GM13976 (cell line): Measurements from ENCODE around the gene TAC4.

ENCODE experiments used
- DNase-seq: peaks from one replicate; pipeline ENCODE4 v3.0.0; 2012; ENCODE audit warnings: low spot score
- CTCF ChIP-seq: IDR thresholded peaks from 2 replicates; pipeline ENCODE4 v1.5.1; 2012; ENCODE audit warnings: borderline replicate concordance, mild to moderate bottlenecking; ENCODE audit not compliant: insufficient read depth; ENCODE audit errors: extremely low read depth, missing control alignments, control extremely low read depth
- in situ Hi-C: fragments of 300-500 bp; cut with MboI; formaldehyde crosslinking; loops from one replicate; pipeline ENCODE4 v1.12.0; 2022; ENCODE audit warnings: low sequenced_read_pairs, mixed read lengths, inconsistent platforms; ENCODE audit not compliant: unreplicated experiment

Gene TAC4

DNA sequence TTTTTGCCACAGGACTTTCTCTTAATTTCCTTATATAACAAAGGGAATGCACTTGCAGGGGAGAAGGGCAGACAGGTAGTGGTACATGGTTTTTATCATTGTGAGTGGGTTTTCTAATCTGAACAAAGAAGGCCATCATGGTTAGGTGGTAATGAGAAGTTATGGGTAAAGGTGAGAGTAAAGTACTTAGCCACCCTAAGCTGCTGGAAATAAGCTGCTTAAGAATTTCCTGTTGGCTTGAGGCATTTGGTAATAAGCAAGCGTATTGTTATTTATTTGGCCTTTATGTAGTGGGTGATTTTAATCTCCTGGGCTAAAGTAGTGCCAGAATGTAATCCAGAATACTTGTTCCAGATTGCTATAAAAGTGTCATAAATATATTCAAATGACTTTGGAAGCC lies 27.1 kb downstream of the TAC4 start:
- no peak for TF ChIP-seq CTCF
- DNase-seq, result no peak
- in situ Hi-C loops, result no loop called here

- in situ Hi-C loops, result no loop called here
- no peak for TF ChIP-seq CTCF
- no peak for DNase-seq
Observed at GRCh38 chr17:49819651-49820050, 28.2 kb downstream of the TAC4 start.

- no peak for TF ChIP-seq CTCF
- in situ Hi-C loops, result no loop called here
- DNase-seq, result no peak
Observed at GRCh38 chr17:49819138-49819537, 28.7 kb downstream of the TAC4 start.

DNA sequence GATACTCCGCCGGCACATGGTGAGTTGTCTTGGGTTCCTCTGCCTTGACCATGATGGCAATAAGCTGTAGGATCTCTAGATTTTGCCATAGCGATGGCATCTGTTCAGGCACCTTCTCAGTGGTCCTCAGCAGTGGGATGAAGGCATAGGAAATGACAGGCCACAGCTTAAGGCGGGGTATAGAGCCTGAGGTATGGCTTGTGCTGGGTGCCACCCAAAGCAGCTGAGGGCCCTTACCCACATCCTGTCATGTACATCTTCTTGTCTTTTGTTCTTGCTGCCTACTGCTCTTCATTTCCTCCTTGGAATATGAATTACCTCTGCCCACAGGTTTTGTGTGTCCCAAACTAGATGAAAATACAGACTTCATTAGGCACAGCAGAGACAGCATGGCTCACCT lies 29.9 kb downstream of the TAC4 start:
- no peak for DNase-seq
- TF ChIP-seq CTCF, result no peak
- in situ Hi-C loops, result no loop called here

DNA sequence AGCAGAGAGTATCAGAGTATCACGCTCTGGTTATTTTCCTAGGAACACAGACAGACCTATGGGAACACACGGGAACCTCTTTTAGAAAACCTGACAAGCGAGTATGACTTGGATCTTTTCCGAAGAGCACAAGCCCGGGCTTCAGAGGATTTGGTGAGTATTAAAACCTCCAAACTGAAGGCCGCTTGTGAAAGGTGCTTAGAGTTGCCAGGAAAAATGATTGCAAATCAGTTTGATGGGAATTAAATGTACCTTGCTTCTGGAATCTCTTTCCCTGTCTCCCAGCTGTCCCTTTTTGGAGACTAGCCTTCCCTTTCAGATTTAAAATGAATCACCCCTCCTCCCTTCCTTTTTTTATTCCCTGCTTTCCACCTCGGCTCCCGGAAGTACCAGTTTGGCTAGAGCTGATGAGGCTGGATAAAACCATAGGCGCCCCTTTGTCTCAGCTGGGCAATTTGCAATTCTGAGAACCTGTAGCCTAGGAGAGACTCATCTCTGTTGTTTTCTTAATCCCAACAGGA lies 32.0 kb downstream of the TAC4 start:
- in situ Hi-C loops, result no loop called here
- no peak for TF ChIP-seq CTCF
- DNase-seq, result no peak

- in situ Hi-C loops, result no loop called here
- no peak for TF ChIP-seq CTCF
- DNase-seq, result no peak
Observed at GRCh38 chr17:49814781-49815529, 32.9 kb downstream of the TAC4 start.
